Nephron progenitor cell (in vitro differentiated cells): ENCODE measurements around the gene DPF3.

ENCODE experiments used
- DNase-seq: peaks from one replicate; pipeline ENCODE4 v3.0.0; 2021
- H3K27ac Mint-ChIP-seq: 2 replicates; pipeline ENCODE4 v1.8.0; 2021; ENCODE audit warnings: mild to moderate bottlenecking, moderate library complexity, mixed read lengths
- H3K27me3 Mint-ChIP-seq: 2 replicates; pipeline ENCODE4 v1.8.0; 2021; ENCODE audit warnings: mild to moderate bottlenecking, low read depth, mixed read lengths; ENCODE audit not compliant: poor library complexity
- H3K36me3 Mint-ChIP-seq: 2 replicates; pipeline ENCODE4 v1.8.0; 2021; ENCODE audit warnings: low read depth, mixed read lengths
- H3K4me1 Mint-ChIP-seq: 2 replicates; pipeline ENCODE4 v1.8.0; 2021; ENCODE audit warnings: mixed read lengths
- H3K4me3 Mint-ChIP-seq: 2 replicates; pipeline ENCODE4 v1.8.0; 2021; ENCODE audit warnings: mild to moderate bottlenecking, moderate library complexity, mixed read lengths
- H3K9me3 Mint-ChIP-seq: 2 replicates; pipeline ENCODE4 v1.8.0; 2021; ENCODE audit warnings: mild to moderate bottlenecking, moderate library complexity, mixed read lengths
- CTCF ChIP-seq: fragments of 200-600 bp; sonication (generic); IDR thresholded peaks from 2 replicates; pipeline ENCODE4 v1.5.0; 2021; ENCODE audit warnings: antibody characterized with exemption

DPF3 gene

GRCh38 chr14:72851635-72852034 lies 42.3 kb downstream of the DPF3 start:
- peaks cover 3% of the 10 kb centered on the region for H3K9me3 Mint-ChIP-seq
- no peak for DNase-seq
- no peaks in the 10 kb centered on the region for H3K27me3 Mint-ChIP-seq
- H3K36me3 Mint-ChIP-seq, result peaks cover 35% of the 10 kb centered on the region
- H3K4me3 Mint-ChIP-seq, result no peak overlapping the region
- no peak for TF ChIP-seq CTCF
- peak overlapping the region; percentile 60 for H3K27ac Mint-ChIP-seq
- peaks cover 78% of the 10 kb centered on the region for H3K4me1 Mint-ChIP-seq

- Mint-ChIP-seq H3K4me1 (peaks cover 74% of the 10 kb centered on the region), H3K27ac (peak overlapping the region; percentile 45), H3K36me3 (peaks cover 37% of the 10 kb centered on the region), H3K4me3 (no peak overlapping the region), H3K27me3 (no peaks in the 10 kb centered on the region), H3K9me3 (peaks cover 3% of the 10 kb centered on the region)
- no peak for TF ChIP-seq CTCF
- DNase-seq, result no peak
Measured at GRCh38 chr14:72850360-72850759, 43.5 kb downstream of the DPF3 start.

GRCh38 chr14:72849222-72849621 lies 44.7 kb downstream of the DPF3 start:
- Mint-ChIP-seq H3K4me3 (peak overlapping the region; percentile 24), H3K27me3 (no peaks in the 10 kb centered on the region)

GRCh38 chr14:72847721-72848120 lies 46.2 kb downstream of the DPF3 start:
- H3K27me3 Mint-ChIP-seq, result no peaks in the 10 kb centered on the region
- H3K36me3 Mint-ChIP-seq, result peaks cover 36% of the 10 kb centered on the region
- no peak overlapping the region for H3K4me3 Mint-ChIP-seq
- no peak for TF ChIP-seq CTCF
- DNase-seq, result no peak
- H3K27ac Mint-ChIP-seq, result peak overlapping the region; percentile 32
- peaks cover 3% of the 10 kb centered on the region for H3K9me3 Mint-ChIP-seq
- H3K4me1 Mint-ChIP-seq, result peaks cover 70% of the 10 kb centered on the region

More at GRCh38 chr14:72849222-72849621, 44.7 kb downstream of the DPF3 start:
- H3K27ac Mint-ChIP-seq, result peak overlapping the region; percentile 78
- peaks cover 71% of the 10 kb centered on the region for H3K4me1 Mint-ChIP-seq
- no peak for DNase-seq
- TF ChIP-seq CTCF, result no peak
- peaks cover 37% of the 10 kb centered on the region for H3K36me3 Mint-ChIP-seq
- peaks cover 3% of the 10 kb centered on the region for H3K9me3 Mint-ChIP-seq

GRCh38 chr14:72845683-72846082 lies 48.2 kb downstream of the DPF3 start:
- no peak for TF ChIP-seq CTCF
- Mint-ChIP-seq H3K9me3 (peaks cover 3% of the 10 kb centered on the region), H3K27me3 (no peaks in the 10 kb centered on the region), H3K4me1 (peaks cover 58% of the 10 kb centered on the region), H3K4me3 (peak overlapping the region; percentile 20), H3K27ac (peak overlapping the region; percentile 85), H3K36me3 (peaks cover 24% of the 10 kb centered on the region)
- no peak for DNase-seq

GRCh38 chr14:72845196-72845595 lies 48.7 kb downstream of the DPF3 start:
- Mint-ChIP-seq H3K36me3 (peaks cover 24% of the 10 kb centered on the region), H3K4me1 (peaks cover 58% of the 10 kb centered on the region), H3K27ac (no peak overlapping the region), H3K27me3 (no peaks in the 10 kb centered on the region), H3K4me3 (peak overlapping the region; percentile 20), H3K9me3 (peaks cover 3% of the 10 kb centered on the region)
- no peak for DNase-seq
- TF ChIP-seq CTCF, result no peak
